Chondrocyte (in vitro differentiated cells): ENCODE results near the gene GBE1. TPM values are rescaled to one million over a fixed set of nuclear protein-coding genes. Genes with fewer than 3 reads are reported as not detected.

Source experiments
- DNase-seq: peaks from one replicate; pipeline ENCODE4 v3.0.0; 2021; ENCODE audit warnings: mixed read lengths, low spot score
- H3K27ac Mint-ChIP-seq: one replicate; pipeline ENCODE4 v1.8.0; 2021; ENCODE audit warnings: mild to moderate bottlenecking, moderate library complexity, mixed read lengths; ENCODE audit not compliant: unreplicated experiment
- H3K27me3 Mint-ChIP-seq: 2 replicates; pipeline ENCODE4 v1.8.0; 2021; ENCODE audit warnings: low read depth, mixed read lengths
- H3K36me3 Mint-ChIP-seq: 2 replicates; pipeline ENCODE4 v1.8.0; 2021; ENCODE audit warnings: low read depth, mixed read lengths
- H3K4me1 Mint-ChIP-seq: 2 replicates; pipeline ENCODE4 v1.8.0; 2021; ENCODE audit warnings: low read depth, mild to moderate bottlenecking, mixed read lengths
- H3K4me3 Mint-ChIP-seq: one replicate; pipeline ENCODE4 v1.8.0; 2021; ENCODE audit warnings: mild to moderate bottlenecking, moderate library complexity, mixed read lengths; ENCODE audit not compliant: unreplicated experiment
- H3K9me3 Mint-ChIP-seq: 2 replicates; pipeline ENCODE4 v1.8.0; 2021; ENCODE audit warnings: low read depth, mixed read lengths
- total RNA-seq: library from RNA; stranded (reverse); gene quantifications from 3 replicates; pipeline ENCODE4 v1.2.1, GENCODE V29; 2021
- TF ChIP-seq, protein P1 (sequence below): fragments of 200-600 bp; sonication (generic); IDR thresholded peaks from 2 replicates; pipeline ENCODE4 v1.5.0; 2021; ENCODE audit warnings: antibody characterized with exemption, mild to moderate bottlenecking, moderate library complexity

Gene GBE1
- total RNA-seq, 1 donor from 2014 or later, result 53.8 TPM

DNA sequence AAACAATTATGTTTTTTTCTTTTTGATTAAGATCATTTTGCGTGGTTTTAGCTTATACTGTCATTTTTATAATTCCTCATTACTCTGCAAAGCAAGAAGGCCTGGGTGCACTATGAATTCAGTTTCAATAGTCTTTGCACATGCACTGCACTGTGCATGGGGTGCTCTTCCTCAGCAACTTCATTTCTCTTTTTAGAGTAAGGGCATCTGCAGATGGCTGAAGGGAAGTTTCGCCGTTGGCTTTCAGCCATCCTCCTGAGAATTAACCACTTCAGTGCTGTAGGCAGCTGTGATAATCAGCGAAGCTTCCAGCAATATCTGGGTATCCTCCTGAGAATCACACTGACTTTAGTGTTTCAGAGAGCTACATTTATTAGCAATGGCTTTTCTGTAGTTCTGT, 284.8 kb downstream of the GBE1 start:
- no peak overlapping the region for H3K4me3 Mint-ChIP-seq
- H3K4me1 Mint-ChIP-seq, result peaks cover 14% of the 10 kb centered on the region

DNA sequence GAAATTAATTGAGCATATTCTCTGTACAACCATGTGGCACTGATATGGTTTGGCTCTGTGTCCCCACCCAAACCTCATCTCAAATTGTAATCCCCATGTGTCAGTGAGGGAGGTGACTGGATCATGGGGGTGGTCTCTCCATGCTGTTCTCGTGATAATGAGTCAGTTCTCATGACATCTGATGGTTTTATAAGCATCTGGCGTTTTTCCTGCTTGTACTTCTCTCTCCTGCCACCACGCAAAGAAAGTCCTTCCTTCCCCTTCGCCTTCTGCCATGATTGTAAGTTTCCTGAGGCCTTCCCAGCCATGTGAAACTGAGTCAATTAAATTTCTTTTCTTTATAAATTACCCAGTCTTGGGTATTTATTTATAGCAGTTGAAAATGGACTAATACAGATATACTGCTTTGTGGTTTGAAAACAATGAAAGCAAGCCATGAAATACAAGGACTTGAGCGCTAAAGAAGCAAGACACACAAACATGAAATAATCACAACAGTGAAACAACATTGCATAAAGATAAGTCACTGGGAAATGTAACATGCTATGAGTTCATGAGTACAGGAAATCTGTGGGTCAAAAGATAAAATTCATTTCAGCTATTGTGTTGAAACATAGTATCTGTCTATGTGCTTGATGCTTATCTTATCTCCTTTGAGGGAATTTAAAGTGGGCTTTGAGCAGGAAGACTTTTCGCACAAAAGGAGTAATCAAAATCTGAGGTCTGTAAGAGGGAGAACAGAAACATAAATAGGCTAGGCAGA, 288.7 kb downstream of the GBE1 start:
- Mint-ChIP-seq H3K4me3 (no peak overlapping the region), H3K4me1 (peaks cover 4% of the 10 kb centered on the region), H3K36me3 (no peaks in the 10 kb centered on the region), H3K27me3 (no peaks in the 10 kb centered on the region), H3K9me3 (no peaks in the 10 kb centered on the region), H3K27ac (no peak overlapping the region)
- DNase-seq, result no peak
- TF ChIP-seq, protein P1, sequence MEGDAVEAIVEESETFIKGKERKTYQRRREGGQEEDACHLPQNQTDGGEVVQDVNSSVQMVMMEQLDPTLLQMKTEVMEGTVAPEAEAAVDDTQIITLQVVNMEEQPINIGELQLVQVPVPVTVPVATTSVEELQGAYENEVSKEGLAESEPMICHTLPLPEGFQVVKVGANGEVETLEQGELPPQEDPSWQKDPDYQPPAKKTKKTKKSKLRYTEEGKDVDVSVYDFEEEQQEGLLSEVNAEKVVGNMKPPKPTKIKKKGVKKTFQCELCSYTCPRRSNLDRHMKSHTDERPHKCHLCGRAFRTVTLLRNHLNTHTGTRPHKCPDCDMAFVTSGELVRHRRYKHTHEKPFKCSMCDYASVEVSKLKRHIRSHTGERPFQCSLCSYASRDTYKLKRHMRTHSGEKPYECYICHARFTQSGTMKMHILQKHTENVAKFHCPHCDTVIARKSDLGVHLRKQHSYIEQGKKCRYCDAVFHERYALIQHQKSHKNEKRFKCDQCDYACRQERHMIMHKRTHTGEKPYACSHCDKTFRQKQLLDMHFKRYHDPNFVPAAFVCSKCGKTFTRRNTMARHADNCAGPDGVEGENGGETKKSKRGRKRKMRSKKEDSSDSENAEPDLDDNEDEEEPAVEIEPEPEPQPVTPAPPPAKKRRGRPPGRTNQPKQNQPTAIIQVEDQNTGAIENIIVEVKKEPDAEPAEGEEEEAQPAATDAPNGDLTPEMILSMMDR, result no peak

More for the DNA sequence above, 284.8 kb downstream of the GBE1 start:
- TF ChIP-seq, protein P1, result no peak
- H3K36me3 Mint-ChIP-seq, result no peaks in the 10 kb centered on the region
- no peak for DNase-seq
- H3K9me3 Mint-ChIP-seq, result no peaks in the 10 kb centered on the region
- H3K27me3 Mint-ChIP-seq, result no peaks in the 10 kb centered on the region
- no peak overlapping the region for H3K27ac Mint-ChIP-seq

DNA sequence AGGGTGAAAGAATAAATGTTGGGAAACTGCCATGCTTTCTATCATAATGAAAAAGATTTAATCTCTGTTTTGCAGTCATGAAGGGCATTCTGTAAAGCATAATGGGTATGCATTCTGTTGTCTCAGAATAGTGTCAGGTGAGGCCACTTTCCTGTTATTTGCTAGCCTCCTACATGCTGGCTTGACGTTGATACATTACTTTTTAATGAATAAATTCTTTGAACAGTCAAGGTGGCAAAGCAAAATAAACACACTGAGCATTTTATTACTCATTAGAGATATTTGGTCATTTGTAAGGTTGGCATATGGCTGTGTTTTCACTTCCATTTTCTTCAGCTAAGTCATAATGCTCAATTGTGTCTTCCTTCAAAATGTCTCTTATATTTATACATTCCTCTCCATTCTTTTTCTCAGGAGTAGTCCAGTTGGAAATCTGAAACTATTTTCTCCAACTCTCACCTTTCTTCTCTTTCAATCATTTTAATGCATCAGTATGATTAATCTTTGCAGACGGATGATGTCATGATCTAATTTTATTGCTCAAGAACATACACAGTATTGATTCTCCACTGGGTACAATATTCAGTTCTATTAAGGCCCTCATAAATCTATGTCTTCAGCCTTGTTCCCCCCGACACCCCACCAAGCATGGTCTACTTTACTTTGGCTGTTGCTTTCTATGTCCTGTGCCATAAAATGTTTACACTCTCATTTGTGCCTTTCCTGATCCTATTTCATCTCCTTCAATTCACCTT, 290.7 kb downstream of the GBE1 start:
- Mint-ChIP-seq H3K27ac (no peak overlapping the region), H3K9me3 (no peaks in the 10 kb centered on the region), H3K4me3 (no peak overlapping the region), H3K27me3 (no peaks in the 10 kb centered on the region), H3K36me3 (no peaks in the 10 kb centered on the region), H3K4me1 (peaks cover 7% of the 10 kb centered on the region)
- TF ChIP-seq, protein P1, result no peak
- no peak for DNase-seq

DNA sequence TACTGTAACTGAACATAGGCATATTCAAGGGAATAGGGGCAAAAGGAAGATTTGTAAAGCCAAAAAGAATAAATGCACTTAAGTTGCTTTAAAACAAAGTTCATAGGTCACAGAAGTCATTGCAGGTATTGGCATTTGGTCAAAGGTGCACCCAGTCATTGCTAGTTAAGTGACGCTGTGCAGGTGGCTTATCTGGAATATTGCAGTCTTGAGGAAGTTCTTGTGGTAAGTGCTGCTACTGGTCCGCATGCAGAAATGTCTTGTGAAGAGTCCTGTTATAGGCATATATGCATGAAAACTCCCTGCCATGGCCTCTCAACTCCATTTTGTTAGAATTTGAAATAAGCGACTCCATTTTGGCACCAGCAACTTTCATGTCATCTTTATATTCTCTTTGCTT, 293.1 kb downstream of the GBE1 start:
- Mint-ChIP-seq H3K4me3 (no peak overlapping the region), H3K27me3 (no peaks in the 10 kb centered on the region), H3K27ac (no peak overlapping the region), H3K36me3 (no peaks in the 10 kb centered on the region), H3K9me3 (no peaks in the 10 kb centered on the region), H3K4me1 (peaks cover 3% of the 10 kb centered on the region)
- no peak for DNase-seq
- TF ChIP-seq, protein P1, result no peak

DNA sequence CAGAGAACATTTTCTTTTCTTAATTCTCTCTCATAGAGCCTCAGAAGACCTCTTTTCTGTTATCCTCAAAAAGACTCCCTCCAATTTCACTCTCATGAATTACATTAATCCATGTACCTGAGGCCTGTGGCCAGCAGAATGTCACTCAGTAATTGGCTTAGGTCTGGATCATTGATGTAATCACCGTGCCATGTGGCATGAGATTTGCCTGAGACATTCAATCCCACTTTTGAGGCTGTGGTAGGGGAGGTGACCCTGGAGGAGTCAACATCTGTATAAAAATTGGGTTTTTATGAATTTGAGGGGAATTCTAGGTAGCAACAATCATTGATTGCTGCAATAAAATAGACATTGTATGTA, 295.3 kb downstream of the GBE1 start:
- H3K4me1 Mint-ChIP-seq, result peaks cover 3% of the 10 kb centered on the region
- H3K36me3 Mint-ChIP-seq, result no peaks in the 10 kb centered on the region
- H3K27me3 Mint-ChIP-seq, result no peaks in the 10 kb centered on the region
- no peak overlapping the region for H3K27ac Mint-ChIP-seq
- no peak overlapping the region for H3K4me3 Mint-ChIP-seq
- TF ChIP-seq, protein P1, result no peak
- DNase-seq, result no peak
- H3K9me3 Mint-ChIP-seq, result no peaks in the 10 kb centered on the region
